GM19455 (cell line): Measurements from ENCODE around the gene ROBO4.
A peak's percentile ranks its signal among the peaks of the same experiment; 100 is the strongest.

Experiments used
- ATAC-seq: cut with Tn5 transposase; IDR thresholded peaks from one replicate; pipeline ENCODE4 v1.9.1; 2021; ENCODE audit not compliant: unreplicated experiment

Gene ROBO4

GRCh38 chr11:124875401-124875800, 22.3 kb downstream of the ROBO4 start:
- no peak for ATAC-seq

- ATAC-seq: no peak
Observed at GRCh38 chr11:124874571-124875255, 23.0 kb downstream of the ROBO4 start.

DNA sequence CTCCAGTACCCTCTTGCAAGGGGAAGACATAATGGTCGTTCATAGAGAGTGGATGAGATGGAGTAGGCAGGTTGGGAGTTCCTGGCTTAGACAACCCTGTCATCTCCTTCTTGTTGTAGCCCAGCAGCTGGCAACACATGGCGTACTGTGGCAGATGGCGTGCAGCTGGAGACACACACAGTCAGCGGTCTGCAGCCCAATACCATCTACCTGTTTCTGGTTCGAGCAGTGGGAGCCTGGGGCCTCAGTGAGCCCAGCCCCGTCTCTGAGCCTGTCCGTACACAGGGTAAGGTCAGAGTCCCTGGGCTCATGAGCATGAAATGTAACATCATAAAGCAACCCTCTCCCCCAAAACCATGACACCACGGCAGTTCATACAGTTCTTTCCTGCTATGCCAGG, 23.7 kb downstream of the ROBO4 start:
- ATAC-seq: no peak

- no peak for ATAC-seq
Observed at GRCh38 chr11:124872741-124873140, 24.9 kb downstream of the ROBO4 start.

- no peak for ATAC-seq
Observed at GRCh38 chr11:124872280-124872679, 25.4 kb downstream of the ROBO4 start.

GRCh38 chr11:124870430-124870829, 27.2 kb downstream of the ROBO4 start:
- no peak for ATAC-seq

DNA sequence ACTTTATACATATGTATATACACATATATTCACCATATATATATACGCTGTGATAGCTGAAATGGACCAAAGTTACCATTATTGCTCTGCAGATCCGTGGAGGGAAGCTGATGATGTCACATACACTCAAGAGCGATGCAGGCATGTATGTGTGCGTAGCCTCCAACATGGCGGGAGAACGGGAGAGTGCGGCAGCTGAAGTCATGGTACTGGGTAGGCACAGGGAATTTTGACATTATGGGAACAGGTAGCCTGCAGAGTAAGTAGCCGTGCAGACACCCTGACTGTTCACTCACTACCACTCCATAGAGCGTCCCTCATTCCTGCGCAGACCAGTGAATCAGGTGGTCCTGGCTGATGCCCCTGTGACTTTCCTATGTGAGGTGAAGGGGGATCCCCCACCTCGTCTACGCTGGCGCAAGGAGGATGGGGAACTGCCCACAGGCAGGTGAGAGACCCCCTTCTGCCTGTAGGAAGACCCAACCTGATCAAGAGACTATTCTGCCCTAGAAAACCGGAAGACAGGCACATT, 27.7 kb downstream of the ROBO4 start:
- no peak for ATAC-seq

DNA sequence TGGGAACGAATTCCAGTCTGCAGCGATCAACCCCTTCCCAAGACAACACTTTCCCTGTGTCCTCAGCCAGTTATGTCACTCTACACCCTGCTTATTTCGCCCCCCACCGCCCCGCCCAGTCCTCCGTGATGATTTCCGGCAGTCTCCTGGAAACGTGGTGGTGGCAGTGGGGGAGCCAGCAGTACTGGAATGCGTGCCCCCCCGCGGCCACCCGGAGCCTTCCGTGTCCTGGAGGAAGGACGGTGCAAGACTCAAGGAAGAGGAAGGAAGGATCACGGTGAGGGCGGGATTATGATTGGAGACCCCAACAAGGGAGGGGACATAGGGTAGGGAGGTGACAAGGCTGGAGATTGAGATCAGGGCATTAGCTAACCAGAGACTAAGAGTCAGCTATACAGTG, 28.3 kb downstream of the ROBO4 start:
- ATAC-seq: no peak

DNA sequence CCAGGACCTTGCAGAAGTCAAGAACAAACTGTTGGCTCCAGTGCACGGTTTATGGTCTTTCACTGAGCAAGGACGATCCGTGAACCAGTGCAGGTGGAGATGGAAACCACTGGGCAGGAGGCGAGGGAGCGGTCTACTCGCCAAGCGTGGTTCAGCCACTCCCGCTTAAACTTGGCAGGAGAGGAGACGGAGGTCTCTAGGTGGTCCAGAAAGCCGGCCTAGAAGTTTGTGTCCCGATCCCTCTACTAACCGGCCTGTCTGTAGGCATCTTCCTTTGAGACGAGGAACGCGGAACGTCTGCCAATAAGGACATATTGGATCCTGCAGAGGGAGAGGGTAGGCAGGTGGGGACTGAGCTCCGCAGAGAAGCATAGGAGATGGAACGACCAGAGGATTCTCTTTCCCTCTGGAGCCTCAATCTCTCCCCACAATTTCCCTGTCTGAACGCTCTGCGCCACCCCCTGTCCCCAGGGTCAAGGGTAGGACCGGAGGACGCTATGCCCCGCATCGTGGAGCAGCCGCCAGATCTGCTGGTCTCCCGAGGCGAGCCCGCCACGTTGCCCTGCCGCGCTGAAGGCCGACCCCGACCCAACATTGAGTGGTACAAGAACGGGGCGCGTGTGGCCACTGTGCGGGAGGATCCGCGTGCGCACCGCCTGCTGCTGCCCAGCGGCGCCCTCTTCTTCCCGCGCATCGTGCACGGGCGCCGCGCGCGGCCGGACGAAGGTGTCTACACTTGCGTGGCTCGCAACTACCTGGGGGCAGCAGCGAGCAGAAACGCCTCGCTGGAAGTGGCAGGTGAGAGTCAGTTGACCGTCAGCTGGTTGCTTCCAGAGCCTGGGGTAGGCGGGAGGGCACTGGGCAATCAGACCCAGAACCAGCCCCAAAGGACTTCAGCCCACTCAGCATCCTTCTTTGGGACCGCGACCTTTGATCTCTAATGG, 29.1 kb downstream of the ROBO4 start:
- no peak for ATAC-seq

- peak; percentile 64 for ATAC-seq
Observed at GRCh38 chr11:124867700-124868099, 30.0 kb downstream of the ROBO4 start.

- no peak for ATAC-seq
Observed at GRCh38 chr11:124865902-124866851, 31.5 kb downstream of the ROBO4 start.

GRCh38 chr11:124865181-124865901, 32.3 kb downstream of the ROBO4 start, which contains the start of gene ROBO3:
Gene ROBO3, plus strand, starts transcription at chr11:124865432. Its CDS starts 146 bp downstream, at chr11:124865578.
- no peak for ATAC-seq

- no peak for ATAC-seq
Observed at GRCh38 chr11:124864892-124865180, 32.8 kb downstream of the ROBO4 start.

- ATAC-seq: no peak
Observed at GRCh38 chr11:124864176-124864891, 33.3 kb downstream of the ROBO4 start.

DNA sequence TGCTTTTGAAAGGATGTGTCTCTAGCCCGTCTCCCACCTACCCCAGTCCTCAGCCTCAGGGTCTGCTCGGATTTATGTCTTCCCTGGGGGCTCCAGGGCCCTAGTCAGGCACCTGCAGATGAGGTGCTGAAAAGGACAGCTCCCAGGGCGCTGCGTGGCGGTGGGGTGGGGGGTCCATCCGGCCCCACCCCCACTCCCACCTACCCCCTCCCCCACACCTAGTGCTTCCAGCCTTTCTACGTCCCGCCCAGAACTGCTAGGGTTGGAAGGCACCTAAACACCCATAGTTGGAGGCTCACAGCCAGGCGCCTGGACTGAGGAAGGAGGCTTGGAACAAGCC, 33.9 kb downstream of the ROBO4 start:
- no peak for ATAC-seq

- no peak for ATAC-seq
Observed at GRCh38 chr11:124863137-124863825, 34.4 kb downstream of the ROBO4 start.

GRCh38 chr11:124861670-124862069, 36.0 kb downstream of the ROBO4 start:
- no peak for ATAC-seq

- ATAC-seq: no peak
Observed at GRCh38 chr11:124859171-124859570, 38.5 kb downstream of the ROBO4 start.

DNA sequence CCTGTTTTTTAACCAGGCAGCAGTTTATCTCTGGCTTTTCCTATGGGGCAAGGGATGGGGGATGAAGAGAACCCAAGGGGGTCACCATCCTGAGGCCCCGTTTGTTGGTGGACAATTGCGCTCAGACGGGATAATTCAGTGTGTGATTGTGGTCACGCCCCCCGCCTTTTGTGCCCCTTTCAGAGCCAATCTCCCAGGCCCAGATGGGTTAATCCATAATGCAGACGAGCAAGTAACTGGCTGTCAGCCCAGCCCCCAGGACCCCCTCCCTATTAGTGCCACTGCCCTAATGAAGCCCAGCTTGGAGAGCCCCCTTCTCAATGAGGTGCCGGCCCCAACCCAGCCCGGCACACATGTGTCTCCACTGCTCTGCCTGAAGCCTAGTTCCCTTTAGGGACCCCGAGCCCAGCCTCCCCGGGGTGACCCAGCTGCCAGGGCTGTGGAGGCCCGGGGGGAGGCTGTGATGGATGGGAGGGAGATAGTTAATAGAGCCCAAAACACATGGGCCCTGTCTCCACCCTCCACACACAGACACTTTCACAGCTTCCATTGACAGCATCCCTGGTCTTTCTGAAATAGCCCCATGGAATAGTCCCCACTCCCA, 51.5 kb downstream of the ROBO4 start:
- ATAC-seq: no peak
